NB4 (cell line): ENCODE measurements around the gene RBL2.

Source experiments
- MYC ChIP-seq: IDR thresholded peaks from 2 replicates; pipeline ENCODE4 v1.6.1; 2011; ENCODE audit warnings: low read depth, low read length
- POLR2A ChIP-seq: IDR thresholded peaks from 2 replicates; pipeline ENCODE4 v1.6.1; 2011; ENCODE audit warnings: mild to moderate bottlenecking; ENCODE audit not compliant: insufficient read length; ENCODE audit errors: extremely low read depth

GRCh38 chr16:53429221-53429943 is 4.9 kb upstream of the RBL2 start:
- TF ChIP-seq POLR2A (no peak), MYC (no peak)
